A673 (cell line): Measurements from ENCODE around the gene PDGFC. TPM values are rescaled to one million over a fixed set of nuclear protein-coding genes. Genes with fewer than 3 reads are reported as not detected.

Experiments used
- BruUV-seq: library from RNA; stranded (reverse); fragments of 400-500 nt; replicated peaks from 2 replicates; lab custom pipeline; 2021; lab: Mats Ljungman, UMichigan
- CTCF ChIA-PET: fragments of 300-600 bp; sonication (Branson Sonifier 250); formaldehyde crosslinking; loops from one replicate; lab custom pipeline; 2022; ENCODE audit warnings: antibody characterized with exemption; lab: Charles Lee
- POLR2A ChIA-PET: fragments of 300-600 bp; sonication (Branson Sonifier 250); formaldehyde crosslinking; loops from one replicate; lab custom pipeline; 2022; ENCODE audit warnings: antibody characterized with exemption; ENCODE audit not compliant: low non-redundant PET; lab: Charles Lee
- DNase-seq: peaks from one replicate; pipeline ENCODE4 v3.0.0-alpha.2; 2015; ENCODE audit warnings: low spot score
- H3K27ac ChIP-seq: fragments of 200-600 bp; sonication (generic); 2 replicates; pipeline ENCODE4 v1.5.1; 2016; ENCODE audit warnings: mixed run types, low read depth, mild to moderate bottlenecking, mixed read lengths, antibody characterized with exemption, low read length; ENCODE audit not compliant: poor library complexity, severe bottlenecking
- H3K27me3 ChIP-seq: fragments of 200-600 bp; sonication (generic); replicated peaks from 2 replicates; pipeline ENCODE4 v1.6.1; 2017; ENCODE audit warnings: mixed run types, low read depth, mild to moderate bottlenecking, mixed read lengths, antibody characterized with exemption, low read length; ENCODE audit not compliant: insufficient read depth, poor library complexity
- H3K36me3 ChIP-seq: fragments of 200-600 bp; sonication (generic); 2 replicates; pipeline ENCODE4 v1.6.1; 2016; ENCODE audit warnings: mixed run types, mild to moderate bottlenecking, mixed read lengths, antibody characterized with exemption, low read length; ENCODE audit not compliant: insufficient read depth, poor library complexity, severe bottlenecking
- H3K4me1 ChIP-seq: fragments of 200-600 bp; sonication (generic); 2 replicates; pipeline ENCODE4 v1.6.1; 2017; ENCODE audit warnings: mixed run types, mild to moderate bottlenecking, mixed read lengths, antibody characterized with exemption, low read length; ENCODE audit not compliant: insufficient read depth, poor library complexity, severe bottlenecking
- H3K4me3 ChIP-seq: fragments of 200-600 bp; sonication (generic); 2 replicates; pipeline ENCODE4 v1.5.1; 2016; ENCODE audit warnings: low read depth, mixed run types, mild to moderate bottlenecking, mixed read lengths, low read length; ENCODE audit not compliant: poor library complexity, severe bottlenecking
- H3K9me3 ChIP-seq: fragments of 200-600 bp; sonication (generic); 2 replicates; pipeline ENCODE4 v1.6.1; 2016; ENCODE audit warnings: mixed run types, low read depth, mild to moderate bottlenecking, mixed read lengths, antibody characterized with exemption, low read length; ENCODE audit not compliant: poor library complexity, severe bottlenecking
- CTCF ChIP-seq: fragments of 300-800, 200-600 bp; sonication (generic); conservative IDR thresholded peaks from 2 replicates; pipeline ENCODE4 v1.5.1; 2017; ENCODE audit warnings: low read depth, mild to moderate bottlenecking, antibody characterized with exemption, low read length, moderate library complexity, mixed read lengths
- EZH2 ChIP-seq: fragments of 200-600 bp; sonication (generic); IDR thresholded peaks from 2 replicates; pipeline ENCODE4 v1.6.1; 2017; ENCODE audit warnings: borderline replicate concordance, low read depth, mild to moderate bottlenecking, mixed read lengths, antibody characterized with exemption, low read length; ENCODE audit not compliant: poor library complexity, severe bottlenecking
- intact Hi-C: fragments of 100-400 bp; cut with micrococcal nuclease; formaldehyde crosslinking; loops from one replicate; pipeline ENCODE4 v1.10.0; 2022; ENCODE audit not compliant: unreplicated experiment
- total RNA-seq: library from RNA; stranded (reverse); gene quantifications from 2 replicates; pipeline ENCODE4 v1.2.3, GENCODE V29; 2021

PDGFC gene
- total RNA-seq, 1 experiment from 2014 or later: 28.0 TPM

GRCh38 chr4:156830351-156830750, 141.2 kb downstream of the PDGFC start:
- Histone ChIP-seq H3K36me3 (no peaks in the 10 kb centered on the region), H3K27me3 (no peaks in the 10 kb centered on the region), H3K4me3 (no peak overlapping the region), H3K9me3 (no peaks in the 10 kb centered on the region), H3K4me1 (peaks cover 9% of the 10 kb centered on the region), H3K27ac (no peak overlapping the region)
- POLR2A ChIA-PET: no interaction called here
- intact Hi-C loops: no loop called here
- no peak for DNase-seq
- BruUV-seq: no TSS peak
- TF ChIP-seq CTCF (no peak), EZH2 (no peak)
- CTCF ChIA-PET: no interaction called here

- Histone ChIP-seq H3K36me3 (no peaks in the 10 kb centered on the region), H3K9me3 (no peaks in the 10 kb centered on the region), H3K4me1 (peaks cover 9% of the 10 kb centered on the region), H3K27me3 (no peaks in the 10 kb centered on the region), H3K27ac (no peak overlapping the region), H3K4me3 (no peak overlapping the region)
- intact Hi-C loops: no loop called here
- ChIA-PET CTCF (no interaction called here), POLR2A (no interaction called here)
- no peak for DNase-seq
- TF ChIP-seq EZH2: no peak
- no peak for TF ChIP-seq CTCF
- BruUV-seq: no TSS peak
Measured at GRCh38 chr4:156829201-156829873, 142.3 kb downstream of the PDGFC start.

- Histone ChIP-seq H3K4me3 (no peak overlapping the region), H3K27ac (no peak overlapping the region), H3K36me3 (no peaks in the 10 kb centered on the region), H3K9me3 (no peaks in the 10 kb centered on the region), H3K4me1 (peaks cover 9% of the 10 kb centered on the region), H3K27me3 (no peaks in the 10 kb centered on the region)
- POLR2A ChIA-PET: no interaction called here
- BruUV-seq: no TSS peak
- DNase-seq: no peak
- no peak for TF ChIP-seq EZH2
- no peak for TF ChIP-seq CTCF
- intact Hi-C loops: no loop called here
- CTCF ChIA-PET: no interaction called here
Measured at GRCh38 chr4:156827519-156827918, 144.1 kb downstream of the PDGFC start.
